ENCODE data around the gene HSD17B7.
"Not testable (repeated sequence)": the region's sequence is repeated elsewhere in the genome, so short reads cannot be mapped to it uniquely, and the experiment has no call there.

HSD17B7 gene

GRCh38 chr1:162790303-162790984, at the start of gene HSD17B7:
TSS of gene HSD17B7 (plus strand) at chr1:162790702. CDS start at chr1:162790801, 99 bp downstream.
- peak; percentile 38 to 63 for DNase-seq (ENCODE audit: low read depth in 1 of 2, low spot score in 1 of 2)

- no peak for DNase-seq (ENCODE audit: low read depth in 1 of 2, low spot score in 1 of 2)
Observed at GRCh38 chr1:162740755-162741154, 49.7 kb upstream of the HSD17B7 start.

GRCh38 chr1:162741574-162741973, 48.9 kb upstream of the HSD17B7 start:
- no peak for DNase-seq (ENCODE audit: low read depth in 1 of 2, low spot score in 1 of 2)

GRCh38 chr1:162746264-162746942, 44.1 kb upstream of the HSD17B7 start:
- DNase-seq (ENCODE audit: low read depth in 1 of 2, low spot score in 1 of 2): not testable (repeated sequence)

GRCh38 chr1:162753001-162753658, 37.4 kb upstream of the HSD17B7 start:
- no peak for DNase-seq (ENCODE audit: low read depth in 1 of 2, low spot score in 1 of 2)

GRCh38 chr1:162753998-162754585, 36.4 kb upstream of the HSD17B7 start:
- no peak for DNase-seq (ENCODE audit: low read depth in 1 of 2, low spot score in 1 of 2)

GRCh38 chr1:162755306-162755705, 35.2 kb upstream of the HSD17B7 start:
- DNase-seq (ENCODE audit: low read depth in 1 of 2, low spot score in 1 of 2): no peak

GRCh38 chr1:162756523-162756922, 34.0 kb upstream of the HSD17B7 start:
- no peak for DNase-seq (ENCODE audit: low read depth in 1 of 2, low spot score in 1 of 2)

GRCh38 chr1:162757476-162757875, 33.0 kb upstream of the HSD17B7 start:
- DNase-seq (ENCODE audit: low read depth in 1 of 2, low spot score in 1 of 2): no peak

- DNase-seq (ENCODE audit: low read depth in 1 of 2, low spot score in 1 of 2): no peak
Observed at GRCh38 chr1:162765788-162766187, 24.7 kb upstream of the HSD17B7 start.

GRCh38 chr1:162772571-162773154, 17.8 kb upstream of the HSD17B7 start:
- DNase-seq (ENCODE audit: low read depth in 1 of 2, low spot score in 1 of 2): no peak

GRCh38 chr1:162774007-162774406, 16.5 kb upstream of the HSD17B7 start:
- DNase-seq (ENCODE audit: low read depth in 1 of 2, low spot score in 1 of 2): no peak

- DNase-seq (ENCODE audit: low read depth in 1 of 2, low spot score in 1 of 2): no peak
Observed at GRCh38 chr1:162779043-162779442, 11.5 kb upstream of the HSD17B7 start.

GRCh38 chr1:162782671-162783070, 7.8 kb upstream of the HSD17B7 start:
- no peak for DNase-seq (ENCODE audit: low read depth in 1 of 2, low spot score in 1 of 2)

- not testable (repeated sequence) for DNase-seq (ENCODE audit: low read depth in 1 of 2, low spot score in 1 of 2)
Observed at GRCh38 chr1:162784926-162785325, 5.6 kb upstream of the HSD17B7 start.

GRCh38 chr1:162788783-162789182, 1.7 kb upstream of the HSD17B7 start:
- not testable (repeated sequence) for DNase-seq (ENCODE audit: low read depth in 1 of 2, low spot score in 1 of 2)

- not testable (repeated sequence) for DNase-seq (ENCODE audit: low read depth in 1 of 2, low spot score in 1 of 2)
Observed at GRCh38 chr1:162790985-162791357, 469 bp downstream of the HSD17B7 start.

GRCh38 chr1:162794284-162794683, 3.8 kb downstream of the HSD17B7 start:
- not testable (repeated sequence) for DNase-seq (ENCODE audit: low read depth in 1 of 2, low spot score in 1 of 2)

GRCh38 chr1:162796617-162797279, 6.2 kb downstream of the HSD17B7 start:
- DNase-seq (ENCODE audit: low read depth in 1 of 2, low spot score in 1 of 2): not testable (repeated sequence)

GRCh38 chr1:162799995-162800830, 9.7 kb downstream of the HSD17B7 start:
- DNase-seq (ENCODE audit: low read depth in 1 of 2, low spot score in 1 of 2): not testable (repeated sequence)

Measured in activated T-helper 1 cell treated with anti-CD3 and anti-CD28 coated beads, Interleukin-2, amount 50 U/mL, for 16 hours (primary cell).